Neuronal stem cell (in vitro differentiated cells): ENCODE results near the gene NMRAL1.

Experiments
- DNase-seq: peaks from one replicate; pipeline ENCODE4 v3.0.0-alpha.2; 2013; ENCODE audit warnings: low spot score
- H2AFZ ChIP-seq: one replicate; pipeline ENCODE4 v1.6.1; 2013; ENCODE audit warnings: mild to moderate bottlenecking, low read length, inconsistent platforms
- H2AK5ac ChIP-seq: 2 replicates; pipeline ENCODE4 v1.6.1; 2013; ENCODE audit warnings: low read depth, mild to moderate bottlenecking, inconsistent platforms, low read length, moderate library complexity, mixed read lengths
- H2BK120ac ChIP-seq: 2 replicates; pipeline ENCODE4 v1.6.1; 2013; ENCODE audit warnings: low read depth, mild to moderate bottlenecking, inconsistent platforms, low read length, moderate library complexity, mixed read lengths
- H2BK12ac ChIP-seq: one replicate; pipeline ENCODE4 v1.6.1; 2013; ENCODE audit warnings: low read length, inconsistent platforms
- H2BK15ac ChIP-seq: 2 replicates; pipeline ENCODE4 v1.6.1; 2013; ENCODE audit warnings: mild to moderate bottlenecking, low read length, inconsistent platforms, mixed read lengths
- H2BK5ac ChIP-seq: one replicate; pipeline ENCODE4 v1.6.1; 2013; ENCODE audit warnings: inconsistent platforms, mild to moderate bottlenecking, low read length, moderate library complexity
- H3K14ac ChIP-seq: one replicate; pipeline ENCODE4 v1.6.1; 2013; ENCODE audit warnings: low read length, inconsistent platforms
- H3K18ac ChIP-seq: 2 replicates; pipeline ENCODE4 v1.6.1; 2013; ENCODE audit warnings: low read length, inconsistent platforms
- H3K23ac ChIP-seq: 2 replicates; pipeline ENCODE4 v1.6.1; 2013; ENCODE audit warnings: low read depth, mild to moderate bottlenecking, mixed read lengths, low read length, inconsistent platforms; ENCODE audit not compliant: poor library complexity
- H3K27ac ChIP-seq: replicated peaks from 3 replicates; pipeline ENCODE4 v1.5.1; 2013; ENCODE audit warnings: low read length, inconsistent platforms
- H3K27me3 ChIP-seq, 3 experiments: 2 replicates each; pipeline ENCODE4 v1.6.1; 2013; ENCODE audit warnings: low read length in 3 of 3, mild to moderate bottlenecking in 2 of 3, inconsistent platforms in 1 of 3, low read depth in 1 of 3, mixed read lengths in 1 of 3, moderate library complexity in 1 of 3; ENCODE audit not compliant: control insufficient read depth in 3 of 3, insufficient read depth in 3 of 3
- H3K36me3 ChIP-seq, 2 donors: replicated peaks in 1 of 2; 2 replicates each; pipeline ENCODE4 v1.6.1; 2013; ENCODE audit warnings: low read length in 2 of 2; ENCODE audit not compliant: control insufficient read depth in 2 of 2, insufficient read depth in 2 of 2
- H3K4ac ChIP-seq: 2 replicates; pipeline ENCODE4 v1.6.1; 2013; ENCODE audit warnings: inconsistent platforms, mild to moderate bottlenecking, low read length, moderate library complexity
- H3K4me1 ChIP-seq, 2 donors: 1 replicate in 1 of 2; 2 replicates in 1 of 2; pipeline ENCODE4 v1.6.1; 2013; ENCODE audit warnings: low read length in 2 of 2, low read depth in 1 of 2; ENCODE audit not compliant: control insufficient read depth in 2 of 2, insufficient read depth in 1 of 2
- H3K4me2 ChIP-seq: one replicate; pipeline ENCODE4 v1.6.1; 2013; ENCODE audit warnings: mild to moderate bottlenecking, low read length, inconsistent platforms; ENCODE audit not compliant: insufficient read depth, poor library complexity, severe bottlenecking
- H3K4me3 ChIP-seq, 2 donors: 2 replicates each; pipeline ENCODE4 v1.5.1; 2013; ENCODE audit warnings: low read length in 2 of 2, mild to moderate bottlenecking in 2 of 2, inconsistent platforms in 1 of 2, moderate library complexity in 1 of 2
- H3K79me1 ChIP-seq: one replicate; pipeline ENCODE4 v1.6.1; 2013; ENCODE audit warnings: low read depth, mild to moderate bottlenecking, inconsistent platforms, low read length, moderate library complexity
- H3K9ac ChIP-seq: one replicate; pipeline ENCODE4 v1.6.1; 2013; ENCODE audit warnings: mild to moderate bottlenecking, low read depth, low read length, inconsistent platforms; ENCODE audit not compliant: poor library complexity
- H3K9me3 ChIP-seq, 2 donors: replicated peaks in 1 of 2; 2 replicates each; pipeline versions ENCODE3 to v1.6.1; 2013; ENCODE audit warnings: low read length in 2 of 2, mild to moderate bottlenecking in 2 of 2, inconsistent platforms in 1 of 2, low read depth in 1 of 2, mixed read lengths in 1 of 2, moderate library complexity in 1 of 2; ENCODE audit not compliant: control insufficient read depth in 2 of 2, insufficient read depth in 1 of 2
- H4K8ac ChIP-seq: one replicate; pipeline ENCODE4 v1.6.1; 2013; ENCODE audit warnings: low read depth, mild to moderate bottlenecking, inconsistent platforms, low read length, moderate library complexity
- H4K91ac ChIP-seq: one replicate; pipeline ENCODE4 v1.6.1; 2013; ENCODE audit warnings: low read length, low read depth, mild to moderate bottlenecking, inconsistent platforms; ENCODE audit not compliant: poor library complexity
- WGBS, 2 donors: extraction: QIAGEN DNeasy Blood & Tissue Kit; methylation state at CpG; one replicate each; pipeline ENCODE4 v1.1.7; 2013; ENCODE audit warnings: missing lambda C conversion rate in 2 of 2, mixed read lengths in 1 of 2; ENCODE audit not compliant: insufficient read length in 2 of 2, insufficient replicate concordance in 1 of 2; ENCODE audit errors: extremely low coverage in 2 of 2; 5-methylcytosine and 5-hydroxymethylcytosine counted together

Gene NMRAL1

DNA sequence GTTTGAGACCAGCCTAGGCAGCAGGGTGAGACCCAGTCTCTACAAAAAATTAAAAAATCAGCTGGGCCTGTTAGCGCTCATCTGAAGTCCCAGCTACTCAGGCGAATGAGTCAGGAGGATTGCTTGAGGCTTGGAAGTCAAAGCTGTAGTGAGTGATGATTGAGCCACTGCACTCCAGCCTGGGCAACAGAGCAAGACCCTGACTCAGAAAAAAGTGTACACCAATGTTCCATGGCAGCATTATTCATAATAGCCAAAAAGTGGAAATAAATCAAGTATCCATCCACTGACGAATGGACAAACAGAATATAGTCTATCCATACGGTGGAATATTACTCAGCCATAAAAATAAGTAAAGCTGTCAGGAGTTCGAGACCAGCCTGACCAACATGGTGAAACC, 2.6 kb downstream of the NMRAL1 start:
- no peak overlapping the region for H3K4me3 ChIP-seq
- H2BK12ac ChIP-seq: no peak overlapping the region
- H3K27ac ChIP-seq: no peak overlapping the region
- H2BK5ac ChIP-seq: no peak overlapping the region
- H3K4ac ChIP-seq: no peak overlapping the region
- H3K18ac ChIP-seq: no peak overlapping the region
- H2BK15ac ChIP-seq: no peak overlapping the region
- H3K4me2 ChIP-seq: no peak overlapping the region
- no CpG with 5 or more reads among the region's 5 CpGs for WGBS, 2 donors
- no peak overlapping the region for H4K8ac ChIP-seq
- H3K4me1 ChIP-seq: peaks cover 2 to 4% of the 10 kb centered on the region in 2 donors
- DNase-seq: no peak
- peaks cover 5% of the 10 kb centered on the region for H3K79me1 ChIP-seq
- no peak overlapping the region for H3K9ac ChIP-seq
- H3K23ac ChIP-seq: no peak overlapping the region
- H3K36me3 ChIP-seq: peaks cover 9 to 10% of the 10 kb centered on the region in 2 donors
- peaks cover 0 to 5% (median 0%) of the 10 kb centered on the region in 3 experiments for H3K27me3 ChIP-seq
- H3K9me3 ChIP-seq: peaks cover 4 to 9% of the 10 kb centered on the region in 2 donors
- H2AFZ ChIP-seq: no peak overlapping the region
- H3K14ac ChIP-seq: no peak overlapping the region
- no peak overlapping the region for H2AK5ac ChIP-seq
- no peak overlapping the region for H4K91ac ChIP-seq
- no peak overlapping the region for H2BK120ac ChIP-seq

DNA sequence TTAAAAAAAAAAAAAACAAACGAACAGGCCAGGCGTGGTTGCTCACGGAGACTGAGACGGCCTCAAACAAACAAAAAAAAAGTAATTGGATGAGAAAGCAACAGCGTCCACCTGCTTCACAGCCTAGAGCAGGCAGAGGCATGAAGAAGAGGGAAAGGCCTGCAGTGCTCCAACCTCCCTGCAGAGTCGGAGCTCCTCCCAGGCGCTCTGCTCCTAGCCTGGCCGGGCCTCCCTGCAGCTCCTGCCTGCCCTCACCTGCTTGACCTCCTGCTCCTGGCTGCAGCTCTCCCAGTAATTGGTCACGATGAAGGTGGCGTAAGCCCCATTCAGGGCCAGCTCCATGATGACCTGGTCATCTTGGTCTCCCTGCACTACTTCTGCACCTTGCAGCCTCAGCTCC, 5.5 kb downstream of the NMRAL1 start:
- Histone ChIP-seq H3K9ac (peak overlapping the region; percentile 60), H3K4ac (no peak overlapping the region), H2AK5ac (no peak overlapping the region), H3K4me2 (no peak overlapping the region), H3K27ac (no peak overlapping the region), H2AFZ (no peak overlapping the region), H4K8ac (no peak overlapping the region), H2BK120ac (no peak overlapping the region), H3K27me3 (no peaks in the 10 kb centered on the region), H2BK12ac (no peak overlapping the region), H3K4me3 (no peak overlapping the region), H3K23ac (no peak overlapping the region), H2BK15ac (no peak overlapping the region), H4K91ac (no peak overlapping the region), H3K79me1 (peaks cover 2% of the 10 kb centered on the region), H3K4me1 (no peaks in the 10 kb centered on the region), H3K18ac (no peak overlapping the region), H3K14ac (no peak overlapping the region), H3K9me3 (peaks cover 0 to 3% of the 10 kb centered on the region in 2 donors), H2BK5ac (no peak overlapping the region), H3K36me3 (peaks cover 23 to 27% of the 10 kb centered on the region in 2 donors)
- no peak for DNase-seq
- WGBS, 2 donors: no CpG with 5 or more reads among the region's 10 CpGs

DNA sequence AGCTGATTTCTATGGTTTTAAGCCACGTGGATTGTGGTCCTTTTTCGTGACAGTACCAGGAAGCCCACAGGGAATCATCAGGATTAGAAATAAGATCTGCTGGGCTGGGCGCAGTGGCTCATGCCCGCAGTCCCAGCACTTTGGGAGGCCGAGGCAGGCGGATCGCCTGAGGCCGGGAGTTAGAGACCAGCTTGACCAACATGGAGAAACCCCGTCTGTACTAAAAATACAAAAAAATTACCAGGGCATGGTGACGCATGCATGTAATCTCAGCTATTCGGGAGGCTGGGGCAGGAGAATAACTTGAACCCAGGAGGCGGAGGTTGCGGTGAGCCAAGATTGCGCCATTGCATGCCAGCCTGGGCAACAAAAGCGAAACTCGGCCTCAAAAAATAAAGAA, 6.5 kb downstream of the NMRAL1 start:
- Histone ChIP-seq H2AK5ac (no peak overlapping the region), H3K27me3 (no peaks in the 10 kb centered on the region), H3K36me3 (peaks cover 23 to 28% of the 10 kb centered on the region in 2 donors), H3K27ac (no peak overlapping the region), H3K9me3 (no peaks in the 10 kb centered on the region), H4K91ac (no peak overlapping the region), H2BK120ac (no peak overlapping the region), H2BK12ac (no peak overlapping the region), H3K4me1 (peaks cover 0 to 3% of the 10 kb centered on the region in 2 donors), H3K14ac (no peak overlapping the region), H3K9ac (no peak overlapping the region), H2BK15ac (no peak overlapping the region), H3K18ac (no peak overlapping the region), H3K4me2 (no peak overlapping the region), H2BK5ac (no peak overlapping the region), H3K4me3 (no peak overlapping the region), H2AFZ (no peak overlapping the region), H3K23ac (no peak overlapping the region), H4K8ac (peak overlapping the region; percentile 17), H3K4ac (no peak overlapping the region), H3K79me1 (peaks cover 5% of the 10 kb centered on the region)
- no peak for DNase-seq
- no CpG with 5 or more reads among the region's 16 CpGs for WGBS, 2 donors

- no peak overlapping the region for H4K8ac ChIP-seq
- H3K36me3 ChIP-seq: peaks cover 28 to 29% of the 10 kb centered on the region in 2 donors
- no peak overlapping the region for H3K9ac ChIP-seq
- H2BK5ac ChIP-seq: no peak overlapping the region
- H2BK120ac ChIP-seq: no peak overlapping the region
- H3K4ac ChIP-seq: no peak overlapping the region
- H3K23ac ChIP-seq: peak overlapping the region; percentile 44
- H4K91ac ChIP-seq: no peak overlapping the region
- H3K18ac ChIP-seq: no peak overlapping the region
- H3K27ac ChIP-seq: no peak overlapping the region
- H3K4me1 ChIP-seq: peaks cover 4 to 8% of the 10 kb centered on the region in 2 donors
- no peak overlapping the region for H2AFZ ChIP-seq
- no peak for DNase-seq
- WGBS, 2 donors: no CpG with 5 or more reads among the region's 32 CpGs
- no peaks in the 10 kb centered on the region for H3K27me3 ChIP-seq
- H3K79me1 ChIP-seq: peaks cover 5% of the 10 kb centered on the region
- no peak overlapping the region for H3K14ac ChIP-seq
- H2AK5ac ChIP-seq: no peak overlapping the region
- no peak overlapping the region for H3K4me3 ChIP-seq
- no peak overlapping the region for H3K4me2 ChIP-seq
- H2BK15ac ChIP-seq: no peak overlapping the region
- no peaks in the 10 kb centered on the region for H3K9me3 ChIP-seq
- H2BK12ac ChIP-seq: no peak overlapping the region
Measured at GRCh38 chr16:4465977-4466779, 8.2 kb downstream of the NMRAL1 start.
